GM19452 (cell line): ENCODE measurements around the gene MAP1B.
A peak's percentile ranks its signal among the peaks of the same experiment; 100 is the strongest.

Experiments used
- ATAC-seq: cut with Tn5 transposase; IDR thresholded peaks from one replicate; pipeline ENCODE4 v1.9.1; 2021; ENCODE audit not compliant: unreplicated experiment

MAP1B gene

DNA sequence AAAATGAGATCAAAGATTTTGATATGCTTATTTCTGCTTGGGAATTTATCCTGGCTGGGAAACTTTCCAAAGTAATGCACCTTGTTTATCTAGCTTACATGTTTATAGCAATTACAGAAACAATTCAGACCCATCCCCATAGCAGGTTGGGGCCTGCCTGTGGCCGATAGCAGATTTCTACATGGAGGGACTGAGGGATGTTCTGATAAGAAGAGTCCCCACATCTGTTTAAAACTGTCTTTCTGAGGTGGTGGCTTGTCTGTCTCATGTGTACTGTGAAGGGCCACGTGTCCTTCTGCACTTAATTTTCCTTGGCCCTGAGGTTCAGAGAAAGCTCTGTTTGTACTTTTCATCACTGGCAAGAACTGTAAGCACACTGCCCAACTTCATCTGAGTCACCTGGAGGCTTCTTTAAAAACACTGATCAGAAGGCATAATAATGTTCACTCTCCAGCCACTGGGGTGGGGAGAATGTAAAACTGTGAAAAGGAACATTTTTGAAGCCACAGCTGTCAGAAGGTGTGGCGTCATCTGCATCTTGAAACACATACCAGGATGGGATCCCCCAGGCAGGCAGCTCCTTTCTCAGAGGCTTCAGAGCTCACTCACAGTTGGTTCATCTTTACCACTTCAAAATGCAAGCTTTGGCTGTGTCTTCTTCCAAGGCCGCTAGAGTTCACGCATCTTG, 80.3 kb downstream of the MAP1B start:
- ATAC-seq: no peak

DNA sequence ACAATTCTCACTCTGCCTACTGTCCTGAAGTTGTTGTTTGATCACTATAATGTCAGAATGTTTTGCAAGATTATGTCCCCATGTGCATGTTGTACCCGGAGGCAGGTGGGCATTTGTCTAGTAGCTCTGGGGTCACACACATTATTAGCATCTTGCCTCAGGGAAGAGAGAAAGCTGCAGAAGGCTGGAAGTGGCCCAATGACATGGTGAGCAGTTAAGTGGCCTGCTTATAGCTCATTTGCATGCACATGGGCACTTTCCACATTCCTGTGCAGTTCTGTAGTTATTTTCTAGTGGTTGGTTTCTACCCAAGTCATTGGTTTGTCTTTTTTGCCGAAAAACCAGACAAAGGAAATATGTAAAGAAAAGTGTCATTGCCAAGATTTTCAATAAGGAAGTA, 80.9 kb downstream of the MAP1B start:
- ATAC-seq: no peak

DNA sequence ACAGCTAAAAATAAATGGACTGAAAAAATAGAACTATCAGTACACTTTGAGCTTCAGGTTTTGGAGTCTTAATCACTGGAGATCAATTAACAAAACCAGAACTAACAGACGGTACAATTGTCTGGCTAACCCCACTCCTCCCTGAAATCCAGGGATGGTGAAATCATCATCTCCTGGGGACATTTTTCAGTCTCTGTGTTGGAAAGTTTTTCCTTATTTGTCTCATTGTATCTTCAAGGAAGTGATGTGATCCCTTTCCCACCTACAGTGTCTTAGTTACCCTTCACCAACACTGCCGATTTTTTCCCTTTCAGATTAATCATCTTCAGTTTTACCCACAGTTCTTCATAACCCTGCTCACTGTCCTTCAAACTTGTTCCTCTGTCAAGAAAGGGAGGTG, 81.9 kb downstream of the MAP1B start:
- ATAC-seq: no peak

DNA sequence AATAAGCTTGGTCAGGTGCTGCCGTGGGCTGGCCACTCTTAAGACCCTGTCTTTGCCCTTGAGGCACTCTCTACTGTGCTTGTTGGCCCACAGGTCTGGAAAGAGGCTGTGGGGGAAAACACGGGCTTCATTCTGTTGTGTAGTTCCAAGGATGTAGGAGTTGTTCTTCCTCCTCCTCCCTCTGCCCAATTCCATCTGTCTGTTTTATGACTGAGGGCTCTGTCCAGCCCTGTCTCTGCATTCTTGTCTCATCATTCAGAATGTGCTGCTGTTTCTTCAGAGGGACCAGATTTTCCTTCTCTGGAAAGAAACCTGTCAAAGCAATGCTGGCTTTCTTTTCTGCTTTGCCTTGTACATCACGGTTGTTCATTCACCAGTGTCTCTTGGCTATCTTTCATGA, 84.1 kb downstream of the MAP1B start:
- no peak for ATAC-seq

DNA sequence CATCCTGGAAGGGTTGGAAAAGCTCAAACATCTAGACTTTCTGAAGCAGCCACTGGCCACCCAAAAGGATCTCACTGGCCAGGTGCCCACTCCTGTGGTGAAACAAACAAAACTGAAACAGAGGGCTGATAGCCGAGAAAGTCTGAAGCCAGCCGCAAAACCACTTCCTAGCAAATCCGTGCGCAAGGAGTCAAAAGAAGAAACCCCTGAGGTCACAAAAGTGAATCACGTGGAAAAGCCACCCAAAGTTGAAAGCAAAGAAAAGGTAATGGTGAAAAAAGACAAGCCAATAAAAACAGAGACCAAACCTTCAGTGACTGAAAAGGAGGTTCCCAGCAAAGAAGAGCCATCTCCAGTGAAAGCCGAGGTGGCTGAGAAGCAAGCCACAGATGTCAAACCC, 87.6 kb downstream of the MAP1B start:
- peak; percentile 96 for ATAC-seq

DNA sequence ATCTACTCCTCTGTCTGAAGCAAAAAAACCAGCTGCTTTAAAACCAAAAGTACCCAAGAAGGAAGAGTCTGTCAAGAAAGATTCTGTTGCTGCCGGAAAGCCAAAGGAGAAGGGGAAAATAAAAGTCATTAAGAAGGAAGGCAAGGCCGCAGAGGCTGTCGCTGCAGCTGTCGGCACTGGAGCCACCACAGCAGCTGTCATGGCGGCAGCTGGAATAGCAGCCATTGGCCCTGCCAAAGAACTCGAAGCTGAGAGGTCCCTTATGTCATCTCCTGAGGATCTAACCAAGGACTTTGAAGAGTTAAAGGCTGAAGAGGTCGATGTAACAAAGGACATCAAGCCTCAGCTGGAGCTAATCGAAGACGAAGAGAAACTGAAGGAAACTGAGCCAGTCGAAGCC, 88.3 kb downstream of the MAP1B start:
- no peak for ATAC-seq

DNA sequence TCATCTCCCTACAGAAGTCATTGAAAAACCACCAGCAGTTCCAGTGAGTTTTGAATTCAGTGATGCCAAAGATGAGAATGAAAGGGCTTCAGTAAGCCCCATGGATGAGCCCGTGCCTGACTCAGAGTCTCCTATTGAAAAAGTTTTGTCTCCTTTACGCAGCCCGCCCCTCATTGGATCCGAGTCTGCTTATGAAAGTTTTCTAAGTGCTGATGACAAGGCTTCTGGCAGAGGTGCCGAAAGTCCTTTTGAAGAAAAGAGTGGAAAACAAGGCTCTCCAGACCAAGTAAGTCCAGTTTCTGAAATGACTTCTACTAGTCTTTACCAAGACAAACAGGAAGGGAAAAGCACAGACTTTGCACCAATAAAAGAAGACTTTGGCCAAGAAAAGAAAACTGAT, 90.1 kb downstream of the MAP1B start:
- no peak for ATAC-seq

DNA sequence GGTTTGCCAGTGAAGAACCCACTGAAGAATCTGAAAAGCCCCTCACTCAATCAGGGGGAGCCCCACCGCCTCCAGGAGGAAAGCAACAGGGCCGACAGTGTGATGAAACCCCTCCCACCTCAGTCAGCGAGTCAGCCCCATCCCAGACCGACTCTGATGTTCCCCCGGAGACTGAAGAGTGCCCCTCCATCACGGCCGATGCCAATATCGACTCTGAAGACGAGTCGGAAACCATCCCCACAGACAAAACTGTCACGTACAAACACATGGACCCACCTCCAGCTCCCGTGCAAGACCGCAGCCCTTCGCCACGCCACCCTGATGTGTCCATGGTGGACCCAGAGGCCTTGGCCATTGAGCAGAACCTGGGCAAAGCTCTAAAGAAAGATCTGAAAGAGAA, 92.4 kb downstream of the MAP1B start:
- no peak for ATAC-seq

DNA sequence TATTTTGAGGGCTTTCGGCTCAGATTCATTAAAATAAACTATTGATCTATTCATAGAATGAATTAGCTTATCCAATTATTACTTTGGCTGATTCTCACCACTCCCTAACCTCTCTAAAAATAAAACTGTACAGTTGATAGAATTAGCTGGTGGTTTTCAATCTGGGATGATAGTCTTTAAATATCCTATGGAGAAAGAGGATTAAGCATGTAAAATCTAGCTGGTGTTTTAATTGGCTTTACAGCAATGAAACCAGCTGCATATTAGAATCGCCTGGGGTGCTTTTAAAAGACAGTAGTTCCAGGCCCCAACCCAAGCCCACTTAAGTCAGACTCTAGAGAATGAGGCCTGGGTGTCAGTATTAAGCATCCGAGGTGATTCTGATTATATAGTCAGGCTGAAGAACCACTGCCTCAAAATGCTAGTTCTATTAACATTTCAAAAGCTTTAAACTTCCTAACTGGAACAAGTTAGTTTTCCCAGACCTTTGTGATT, 95.1 kb downstream of the MAP1B start:
- ATAC-seq: no peak

DNA sequence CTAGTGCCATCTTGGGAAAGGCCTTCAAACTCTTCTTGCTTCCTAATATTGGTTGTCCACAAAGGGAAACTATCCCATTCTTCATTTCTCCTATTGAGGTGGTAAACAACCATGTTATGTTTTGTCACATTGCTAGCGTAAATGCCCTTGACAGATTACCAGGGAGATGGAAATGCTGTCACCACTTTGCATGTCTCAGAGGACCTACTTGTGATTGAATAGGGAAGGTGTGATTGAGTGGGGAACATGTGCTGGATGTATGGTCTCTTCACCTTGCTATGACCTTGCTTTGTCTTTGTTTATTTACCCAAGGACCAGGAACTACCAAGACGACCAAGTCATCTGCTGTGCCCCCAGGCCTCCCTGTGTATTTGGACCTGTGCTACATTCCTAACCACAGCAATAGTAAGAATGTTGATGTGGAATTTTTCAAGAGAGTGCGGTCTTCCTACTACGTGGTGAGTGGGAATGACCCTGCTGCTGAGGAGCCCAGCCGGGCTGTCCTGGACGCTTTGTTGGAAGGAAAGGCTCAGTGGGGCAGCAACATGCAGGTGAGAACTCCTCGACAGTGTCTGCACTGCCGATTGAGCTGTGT, 96.1 kb downstream of the MAP1B start:
- no peak for ATAC-seq

DNA sequence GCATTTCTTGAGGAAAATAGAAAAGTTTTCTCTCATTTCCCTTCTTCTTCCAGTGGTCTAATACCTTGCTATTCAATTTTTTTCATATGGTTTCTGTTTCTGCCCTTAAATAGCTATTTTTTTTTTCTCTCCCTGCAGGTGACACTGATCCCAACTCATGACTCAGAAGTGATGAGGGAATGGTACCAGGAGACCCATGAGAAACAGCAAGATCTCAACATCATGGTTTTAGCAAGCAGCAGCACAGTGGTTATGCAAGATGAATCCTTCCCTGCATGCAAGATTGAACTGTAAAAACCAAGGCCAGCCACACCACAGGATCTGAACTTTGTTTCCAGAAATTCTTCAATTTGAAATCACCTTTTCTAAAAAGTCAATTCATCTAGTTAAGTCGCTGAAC, 97.7 kb downstream of the MAP1B start:
- ATAC-seq: no peak

DNA sequence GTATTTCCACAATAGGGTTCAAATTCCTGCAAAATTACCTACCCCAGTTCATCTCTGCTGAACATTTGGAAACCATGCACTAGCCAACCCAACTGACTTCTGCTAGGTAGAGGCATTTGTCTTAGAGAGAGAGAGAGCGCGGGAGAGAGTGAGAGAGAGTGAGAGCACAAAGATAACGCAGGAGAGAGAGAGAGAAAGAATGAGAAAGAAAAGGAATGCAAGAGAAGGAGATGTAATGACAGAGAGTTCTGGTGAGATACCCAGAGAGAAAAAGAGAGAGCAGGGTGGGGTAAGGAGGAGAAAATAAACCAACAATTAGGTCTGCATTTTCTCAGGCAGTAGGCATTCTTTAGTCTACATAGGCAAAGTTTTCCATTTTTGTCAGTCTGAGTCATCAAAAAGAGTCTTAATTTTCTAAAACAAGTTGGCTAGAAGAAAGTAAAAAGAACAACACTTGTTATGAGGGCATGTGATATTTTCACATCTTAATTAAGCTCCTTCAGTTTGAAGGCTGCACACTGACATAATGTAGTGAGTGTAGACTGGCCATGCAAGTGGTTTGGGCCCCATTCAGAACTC, 98.2 kb downstream of the MAP1B start:
- no peak for ATAC-seq

DNA sequence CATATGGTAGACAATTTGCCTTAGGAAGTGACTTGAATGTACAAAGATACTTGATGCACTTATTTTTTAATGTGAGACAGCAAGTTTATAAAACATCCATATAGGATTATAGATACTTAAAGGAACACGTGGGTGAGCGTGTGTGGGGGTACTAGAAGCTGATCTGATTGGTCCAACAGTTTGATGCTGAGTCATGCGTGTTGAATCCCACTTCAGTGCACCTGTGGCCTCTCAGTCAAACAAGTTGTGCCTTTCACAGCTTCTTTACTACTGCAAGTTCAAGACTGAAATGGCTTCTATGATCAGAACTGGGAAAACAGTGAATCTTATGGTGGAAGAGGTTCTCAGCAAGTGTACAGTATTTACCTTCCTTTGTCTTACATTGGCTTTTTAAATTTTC, 98.9 kb downstream of the MAP1B start:
- no peak for ATAC-seq

DNA sequence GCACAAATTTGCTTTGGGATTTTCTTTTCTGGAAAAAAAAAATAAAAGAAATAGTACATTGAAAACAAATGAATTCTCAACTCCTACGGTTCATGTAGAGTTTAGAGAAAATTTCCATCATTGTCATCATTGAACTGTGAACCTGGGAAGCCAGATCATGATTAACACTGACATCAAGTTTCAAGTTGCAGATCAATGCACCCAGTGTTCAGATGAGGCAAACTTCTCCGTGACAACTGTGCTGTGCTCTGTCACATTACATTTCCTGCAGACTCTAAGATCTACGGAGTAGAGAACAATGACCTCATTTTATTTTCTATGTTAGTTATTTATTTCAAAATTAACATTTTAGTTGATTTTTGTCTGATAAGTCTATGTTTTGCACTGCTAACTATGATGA, 99.7 kb downstream of the MAP1B start:
- ATAC-seq: no peak

DNA sequence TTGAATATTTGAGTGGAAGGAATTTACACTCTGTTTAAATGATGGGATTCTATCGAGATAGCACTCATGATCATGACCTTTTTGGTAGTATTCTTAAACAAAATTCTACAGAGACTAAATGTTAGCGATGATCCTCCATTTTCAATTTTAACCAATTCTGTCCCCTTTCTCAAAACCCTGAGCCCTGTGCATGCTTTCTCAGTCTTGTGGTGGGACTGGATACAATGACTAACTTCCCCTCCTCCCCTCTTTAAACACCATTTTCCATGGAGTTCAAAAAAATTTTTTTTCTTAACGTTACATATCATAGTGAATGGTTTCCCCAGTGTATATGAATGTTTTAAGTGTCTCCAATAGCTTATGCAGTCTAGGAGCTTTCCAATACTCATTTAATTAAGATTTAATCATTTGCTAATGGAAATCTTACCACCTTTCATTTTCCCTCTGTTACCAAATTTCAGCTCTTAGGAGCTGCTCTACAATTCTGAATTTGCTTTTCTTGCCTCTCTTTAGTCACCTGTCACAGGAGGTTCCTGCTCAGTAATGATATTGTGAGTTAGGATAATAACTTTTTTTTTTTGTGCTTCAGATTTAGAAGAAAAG, 101.2 kb downstream of the MAP1B start:
- no peak for ATAC-seq

DNA sequence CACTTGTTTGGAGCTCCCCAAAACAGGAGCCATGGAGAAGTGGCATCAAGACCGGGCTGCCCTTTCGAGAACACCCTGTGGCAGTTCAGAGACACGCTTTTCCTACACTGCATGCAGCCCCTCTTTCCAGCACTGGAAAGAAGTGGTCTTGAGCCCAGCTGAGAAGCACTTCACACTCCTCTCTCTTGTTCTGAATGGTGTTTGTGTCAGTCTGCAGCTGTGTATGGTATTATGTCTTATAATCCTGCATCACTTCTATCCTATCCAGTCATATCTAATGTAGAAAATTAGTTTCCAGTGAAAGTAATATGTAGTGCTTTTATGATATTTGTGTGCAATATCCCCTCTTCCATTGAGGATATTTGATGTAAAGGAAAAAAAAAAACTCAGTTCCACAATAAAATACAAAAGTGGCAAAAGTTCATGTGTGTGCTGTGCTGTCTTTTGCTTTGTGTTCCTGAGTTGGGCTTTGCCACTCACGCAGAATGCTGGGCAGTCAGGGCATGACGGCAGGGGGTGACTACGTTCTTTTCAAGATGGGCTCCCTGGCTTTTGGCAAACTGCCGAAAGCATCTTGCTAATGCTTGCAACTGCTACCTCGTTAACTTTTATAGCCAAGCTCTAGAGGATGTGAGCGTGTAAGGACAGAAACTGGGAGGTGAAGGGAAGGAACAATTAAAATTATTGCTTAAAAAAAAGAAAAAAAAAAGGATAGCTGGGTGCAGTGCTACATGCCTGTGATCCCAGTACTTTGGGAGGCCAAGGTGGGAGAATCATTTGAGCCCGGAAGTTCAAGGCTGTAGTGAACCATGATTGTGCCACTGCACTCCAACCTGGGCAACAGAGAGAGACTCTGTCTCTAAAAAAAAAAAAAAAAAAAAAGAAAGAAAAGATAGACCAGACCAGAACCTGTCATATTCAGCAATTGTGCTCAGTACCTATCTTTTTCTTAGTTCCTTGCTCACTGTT, 102.2 kb downstream of the MAP1B start:
- no peak for ATAC-seq

DNA sequence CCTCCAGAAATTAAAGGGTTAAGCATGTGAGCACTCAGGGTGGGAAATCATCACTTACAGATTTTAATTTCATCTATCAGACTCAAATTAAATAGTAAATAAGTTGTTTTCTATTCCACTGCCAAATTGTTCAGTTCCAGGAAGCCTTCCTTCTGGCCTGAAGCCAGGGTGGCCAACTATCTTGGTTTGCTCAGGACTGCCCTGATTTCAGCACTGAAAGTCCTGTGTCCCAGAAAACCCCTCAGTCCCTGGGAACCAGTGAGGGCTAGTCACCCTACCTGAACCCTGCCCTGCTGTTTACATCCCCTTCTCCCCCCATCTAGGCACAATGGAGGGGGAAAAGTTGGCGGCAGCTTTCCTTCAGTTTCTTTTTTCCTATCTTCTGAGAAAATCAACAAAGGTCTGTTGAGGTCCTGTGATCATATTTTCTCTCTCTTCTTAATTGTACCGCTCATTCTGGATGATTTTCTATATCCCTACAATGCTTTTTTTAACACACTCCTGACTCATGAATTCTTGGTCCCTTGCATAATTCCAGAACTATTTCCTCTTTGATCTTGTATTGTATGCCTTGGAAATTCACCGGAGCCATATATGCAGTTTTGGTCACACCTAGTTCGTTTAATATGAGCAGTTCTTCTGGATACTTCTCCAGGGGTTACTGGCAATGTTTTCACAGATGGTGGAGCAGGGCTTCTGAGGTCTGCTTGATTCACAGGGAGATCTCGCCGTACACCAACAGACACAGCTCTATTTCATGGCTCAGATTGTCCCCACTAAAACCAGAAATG, 103.8 kb downstream of the MAP1B start:
- ATAC-seq: no peak

DNA sequence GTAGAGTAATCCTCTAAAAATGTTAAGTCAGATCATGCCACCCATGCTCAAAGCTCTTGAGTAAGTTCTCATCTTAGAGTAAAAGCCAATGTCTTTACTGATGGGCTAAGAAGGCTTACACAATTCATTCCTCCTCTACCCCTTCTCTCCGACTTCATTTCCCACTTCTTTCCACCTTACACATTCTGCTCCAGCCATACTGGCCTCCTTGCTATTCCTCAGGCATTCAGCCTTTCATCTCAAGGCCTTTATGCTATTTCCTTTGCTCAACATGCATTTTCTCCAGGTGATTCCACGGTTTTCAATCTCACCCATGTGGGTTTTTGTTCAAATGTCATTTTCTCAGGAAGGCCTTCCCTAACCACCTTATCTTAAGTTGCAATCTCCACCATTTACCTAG, 104.9 kb downstream of the MAP1B start:
- no peak for ATAC-seq

DNA sequence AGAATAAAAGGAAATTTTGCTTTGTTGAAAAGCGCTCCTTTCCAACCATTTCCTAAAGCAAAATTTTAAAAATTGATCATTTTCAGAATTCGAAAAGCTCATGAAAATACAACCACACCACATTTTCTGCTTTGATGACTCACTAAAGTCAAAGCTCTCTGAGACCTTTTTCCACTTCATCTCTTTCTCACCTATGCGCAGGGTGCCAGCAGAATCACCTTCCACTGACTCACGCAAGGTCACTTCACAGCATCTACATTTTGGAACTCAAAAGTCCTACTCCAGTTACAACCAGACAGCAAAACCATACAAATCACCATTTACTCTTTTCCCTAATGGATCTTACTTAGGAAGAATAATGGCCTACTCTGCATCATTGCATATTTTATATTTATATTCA, 106.2 kb downstream of the MAP1B start:
- ATAC-seq: no peak

DNA sequence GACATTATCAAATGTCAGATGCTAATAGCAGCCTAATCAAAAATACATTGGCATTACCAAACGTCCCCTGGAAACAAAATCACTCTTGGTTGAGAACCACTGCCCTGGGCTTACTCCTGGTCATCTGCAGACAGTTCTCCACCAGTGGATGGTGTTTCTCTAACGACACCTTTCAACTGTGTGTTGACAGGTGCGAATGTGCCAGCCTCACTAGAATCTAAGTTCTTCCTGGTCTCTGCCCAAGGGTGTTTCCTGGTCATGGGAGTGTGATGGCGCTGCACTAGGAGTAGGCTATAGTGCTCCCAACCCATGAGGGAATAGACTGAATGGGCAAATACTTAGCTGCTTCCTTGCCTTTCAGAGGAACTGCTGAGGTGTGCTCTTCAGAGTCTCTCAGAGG, 106.9 kb downstream of the MAP1B start:
- no peak for ATAC-seq
